Urothelium cell line (cell line): ENCODE measurements around the gene PINLYP.
"Not testable (repeated sequence)": the region's sequence is repeated elsewhere in the genome, so short reads cannot be mapped to it uniquely, and the experiment has no call there.

ENCODE experiments used
- DNase-seq: peaks from one replicate; pipeline ENCODE4 v3.0.0; 2011; ENCODE audit warnings: low spot score, mixed read lengths
- FAIRE-seq: peaks from 2 replicates; lab custom pipeline; 2011; peaks lifted over from hg19 to GRCh38; lab: Jason Lieb, UNC

Gene PINLYP

DNA sequence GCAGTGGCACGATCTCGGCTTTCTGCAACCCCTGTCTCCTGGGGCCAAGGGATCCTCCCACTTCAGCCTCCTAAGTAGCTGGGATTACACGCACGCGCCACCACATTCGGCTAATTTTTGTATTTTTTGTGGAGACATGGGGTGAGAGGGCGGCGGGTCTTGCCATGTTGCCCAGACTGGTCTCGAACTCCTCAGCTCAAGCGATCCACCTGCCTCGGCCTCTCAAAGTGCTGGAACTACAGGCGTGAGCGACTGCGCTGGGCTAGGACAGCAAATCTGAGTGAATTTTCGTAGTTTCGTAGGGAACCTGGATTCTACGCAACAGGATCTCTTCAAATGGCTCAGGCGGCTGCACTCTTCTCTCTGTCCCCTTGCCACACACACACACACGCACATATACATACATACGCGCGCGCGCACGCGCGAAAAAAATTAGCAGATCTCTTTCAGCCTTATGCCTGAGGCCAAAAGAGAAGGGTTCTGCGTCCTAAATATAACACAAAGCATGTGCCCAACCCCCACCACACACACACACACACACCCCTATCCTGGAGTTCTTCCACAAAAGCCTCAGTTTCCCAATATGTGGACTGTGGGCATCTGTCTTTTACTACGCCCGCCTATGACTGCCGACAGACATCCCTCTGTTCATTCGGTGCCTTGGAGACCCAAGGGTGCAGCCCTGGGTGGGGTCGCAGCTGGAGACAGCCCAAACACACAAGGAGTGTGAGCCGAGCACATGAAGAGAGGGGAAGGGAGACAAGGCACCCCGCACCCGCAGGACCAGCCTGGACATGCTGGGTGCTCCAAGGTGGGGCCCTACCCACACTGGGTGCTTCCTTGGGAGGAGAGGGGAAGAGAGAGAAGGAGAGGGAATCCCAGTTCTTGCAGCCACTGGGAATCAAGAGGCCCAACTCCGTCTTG, 616 bp downstream of the PINLYP start:
- FAIRE-seq: no peak
- DNase-seq: no peak

DNA sequence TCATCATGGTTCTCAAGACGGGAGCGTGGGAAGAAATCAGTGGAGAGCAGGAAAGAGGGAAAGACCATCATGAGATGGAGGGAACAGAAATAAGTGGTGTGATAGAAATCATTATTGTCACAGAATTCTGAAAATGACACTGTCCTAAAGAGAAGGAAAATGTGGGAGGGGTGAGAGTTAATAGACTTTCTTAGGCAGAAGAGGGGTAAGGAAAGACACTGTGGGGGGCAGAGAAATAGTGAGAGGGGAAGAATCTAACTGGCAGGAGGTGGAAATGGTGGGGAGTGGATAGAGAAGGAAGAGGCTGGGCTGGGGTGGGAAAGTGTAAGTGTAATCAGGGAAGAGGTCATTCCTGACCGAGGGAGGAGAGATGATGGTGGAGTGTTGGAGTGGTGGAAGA, 3.2 kb downstream of the PINLYP start:
- DNase-seq (no peak), FAIRE-seq (no peak)

DNA sequence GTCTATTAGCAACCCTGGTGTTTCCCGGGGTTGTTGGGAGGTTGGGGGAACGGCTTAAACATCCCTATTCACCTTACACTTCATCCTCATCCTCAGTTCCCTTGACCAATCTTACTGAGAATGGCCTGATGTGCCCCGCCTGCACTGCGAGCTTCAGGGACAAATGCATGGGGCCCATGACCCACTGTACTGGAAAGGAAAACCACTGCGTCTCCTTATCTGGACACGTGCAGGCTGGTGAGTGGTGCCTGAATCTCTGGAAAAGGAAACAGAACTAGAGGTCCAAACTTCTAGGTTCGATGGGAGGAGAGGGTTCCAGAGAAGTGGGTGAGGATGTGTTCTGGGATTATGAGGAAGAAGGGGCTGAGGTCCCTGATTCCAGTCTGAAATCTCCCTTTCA, 5.9 kb downstream of the PINLYP start:
- FAIRE-seq (no peak), DNase-seq (no peak)

DNA sequence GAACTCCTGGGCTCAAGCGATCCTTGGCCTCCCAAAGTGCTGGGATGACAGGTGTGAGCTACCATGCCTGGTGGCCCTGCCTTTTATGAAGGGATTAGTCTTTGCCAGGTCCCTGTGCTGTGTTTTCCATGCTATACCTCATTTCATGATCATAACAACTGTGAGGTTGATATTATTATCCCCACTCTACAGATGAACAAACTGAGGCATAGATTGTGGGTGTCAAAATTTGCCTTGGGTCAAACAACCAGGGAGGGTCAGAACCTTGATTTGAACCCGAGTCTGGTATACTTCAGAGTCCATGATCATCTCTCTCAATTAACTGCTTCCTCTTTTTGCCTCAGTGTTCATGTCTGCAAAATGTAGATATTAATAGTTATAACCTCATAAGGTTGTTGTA, 6.9 kb downstream of the PINLYP start:
- FAIRE-seq (no peak), DNase-seq (no peak)

DNA sequence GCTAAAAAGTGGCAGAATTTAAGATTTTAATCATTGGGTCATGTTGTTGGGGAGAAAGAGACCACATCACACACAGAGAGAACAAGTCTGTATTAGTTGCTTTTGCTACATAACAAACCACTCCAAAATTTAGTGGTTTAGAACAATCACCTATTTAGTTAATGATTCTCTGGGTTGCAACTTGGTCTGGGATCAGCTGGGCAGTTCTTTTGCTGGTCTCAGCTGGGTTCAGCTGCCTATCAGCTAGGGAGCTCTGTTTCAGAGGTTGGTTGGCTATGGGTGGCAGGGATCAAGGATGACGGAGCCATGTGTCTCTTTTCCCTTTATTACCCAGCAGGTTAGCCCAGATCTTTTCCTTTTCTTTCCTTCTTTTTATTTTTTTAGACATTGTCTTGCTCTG, 8.9 kb downstream of the PINLYP start:
- no peak for FAIRE-seq
- no peak for DNase-seq

DNA sequence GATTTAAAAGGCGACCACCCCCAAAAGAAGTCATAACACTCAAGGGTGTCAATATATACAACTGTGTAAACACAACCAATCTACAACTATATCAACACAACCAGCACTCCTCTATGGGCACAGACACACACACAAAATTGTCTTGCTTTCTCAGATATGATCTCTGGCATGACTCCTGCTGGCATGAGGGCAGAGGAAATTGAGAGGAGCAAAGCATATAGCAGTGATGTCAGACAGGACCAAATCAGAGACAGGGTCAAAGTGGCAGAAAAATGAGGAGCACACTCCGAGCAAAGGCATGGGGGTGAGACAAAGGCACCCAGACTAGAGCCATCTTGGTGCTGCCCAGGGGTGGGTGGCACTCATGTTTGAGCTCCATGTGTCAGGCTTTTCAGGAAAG, 10.7 kb downstream of the PINLYP start:
- no peak for FAIRE-seq

DNA sequence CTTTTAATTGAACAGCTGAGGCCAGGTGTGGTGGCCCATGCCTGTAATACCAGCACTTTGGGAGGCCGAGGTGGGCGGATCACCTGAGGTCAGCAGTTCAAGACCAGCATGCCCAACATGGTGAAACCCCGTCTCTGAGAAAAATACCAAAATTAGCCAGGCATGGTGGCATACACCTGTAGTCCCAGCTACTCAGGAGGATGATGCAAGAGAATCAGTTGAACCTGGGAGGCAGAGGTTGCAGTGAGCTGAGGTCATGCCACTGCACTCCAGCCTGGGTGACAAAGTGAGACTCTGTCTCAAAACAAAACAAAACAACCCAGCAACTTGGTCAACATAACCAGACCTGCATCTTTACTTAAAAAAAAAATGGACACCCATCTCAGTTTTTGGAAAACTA, 11.4 kb downstream of the PINLYP start:
- DNase-seq, FAIRE-seq: not testable (repeated sequence)

More for the DNA sequence above, 10.7 kb downstream of the PINLYP start:
- DNase-seq: no peak

DNA sequence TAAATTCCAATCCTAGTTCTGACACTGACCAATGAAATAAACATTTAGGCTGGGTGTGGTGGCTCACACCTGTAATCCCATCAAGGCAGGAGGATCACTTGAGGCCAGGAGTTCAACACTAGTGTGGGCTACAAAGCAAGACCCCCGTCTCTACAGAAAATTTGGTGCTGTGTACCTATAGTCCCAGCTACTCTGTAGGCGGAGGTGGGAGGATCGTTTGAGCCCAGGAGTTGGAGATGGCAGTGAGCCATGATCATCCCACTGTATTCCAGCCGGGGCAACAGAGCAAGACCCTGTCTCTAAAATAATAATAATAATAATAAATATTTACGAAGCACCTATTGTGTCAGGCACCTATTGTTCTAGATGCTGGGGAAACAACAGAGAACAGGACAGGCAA, 13.7 kb downstream of the PINLYP start:
- FAIRE-seq (no peak), DNase-seq (no peak)

DNA sequence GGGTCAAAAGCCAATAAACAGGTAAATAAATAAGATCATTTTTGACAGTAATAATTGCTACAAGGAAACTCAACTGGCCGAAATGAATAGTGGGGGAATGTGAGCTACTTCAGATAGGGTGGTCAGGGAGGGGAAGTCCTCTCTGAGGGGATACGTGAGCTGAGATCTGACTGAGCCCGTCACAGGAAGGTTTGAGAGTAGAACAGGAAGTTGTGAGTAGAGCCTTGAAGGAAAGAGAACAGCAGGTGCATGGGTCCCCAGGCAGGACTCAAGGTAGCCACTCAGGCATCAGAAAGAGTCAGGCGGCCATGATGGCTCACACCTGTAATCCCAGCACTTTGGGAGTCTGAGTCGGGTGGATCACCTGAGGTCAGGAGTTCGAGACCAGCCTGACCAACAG, 14.1 kb downstream of the PINLYP start:
- FAIRE-seq: no peak
- no peak for DNase-seq

DNA sequence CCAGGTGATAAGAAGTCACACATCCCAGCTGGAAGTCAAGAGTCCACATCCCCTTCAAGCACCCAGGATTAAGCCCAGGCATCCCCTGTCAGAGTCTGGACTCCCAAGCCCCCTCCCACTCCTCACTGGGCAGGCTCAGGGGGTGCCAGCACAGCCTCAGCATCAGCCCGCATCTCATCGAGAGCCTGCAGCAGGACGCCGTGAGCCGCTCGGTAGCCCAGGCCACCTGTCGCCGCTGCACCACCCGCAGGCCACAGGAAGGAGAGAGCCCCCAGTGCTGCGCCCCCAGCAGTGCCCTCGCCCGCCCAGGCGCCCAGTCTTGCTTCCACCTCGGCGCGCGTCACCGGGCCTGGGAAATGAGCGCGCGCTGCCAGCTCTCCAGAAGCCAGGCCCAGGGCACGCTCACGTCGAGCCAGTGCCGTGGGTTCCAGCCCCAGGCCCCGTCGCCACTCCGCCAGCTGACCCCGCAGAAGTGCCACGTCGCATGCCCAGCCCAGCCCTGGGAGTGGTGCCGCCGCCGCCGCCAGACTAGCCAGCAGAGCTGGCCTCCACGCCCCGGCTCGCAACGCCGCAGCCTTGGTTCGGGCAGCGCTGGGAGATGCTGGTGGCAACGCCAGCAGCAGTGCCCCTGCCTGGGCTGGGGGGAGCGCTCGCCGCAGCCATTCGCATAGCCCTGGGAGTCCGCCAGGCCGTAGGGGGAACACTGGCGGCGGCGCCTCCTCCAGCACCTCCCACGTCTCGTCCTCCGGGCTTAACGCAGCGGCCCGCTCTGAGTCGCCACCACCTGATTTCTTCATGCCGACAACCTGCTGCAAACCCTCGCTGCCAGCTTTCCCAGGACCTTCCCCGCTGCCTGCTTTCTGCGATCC, 16.5 kb downstream of the PINLYP start:
- FAIRE-seq: no peak
- DNase-seq: no peak

DNA sequence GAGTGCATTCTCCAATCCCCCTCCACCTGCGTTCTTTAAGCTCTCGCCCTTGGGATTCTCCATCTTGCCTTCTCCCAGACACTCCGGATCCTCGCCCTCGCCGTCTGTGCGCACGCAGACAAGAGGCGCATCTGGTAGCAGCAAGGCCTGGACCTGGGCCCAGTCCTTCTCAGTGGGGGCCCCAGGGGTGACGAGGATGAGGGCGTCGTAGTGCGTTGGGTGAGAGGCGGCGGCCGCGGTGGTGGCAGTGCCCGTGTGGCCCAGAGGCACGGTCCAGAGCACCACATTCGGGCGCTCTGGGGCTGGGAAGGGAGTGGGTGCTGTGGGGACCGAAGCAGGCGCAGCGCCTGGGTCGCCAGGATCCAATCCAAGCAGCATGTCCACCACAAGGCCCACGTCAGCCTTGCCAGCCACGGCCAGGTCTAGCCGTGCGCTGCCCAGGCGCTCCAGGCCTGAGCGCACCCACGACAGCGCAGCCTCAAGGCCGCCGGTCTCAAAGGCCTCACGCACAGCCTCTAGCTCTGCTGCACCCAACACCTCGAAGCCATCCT, 17.3 kb downstream of the PINLYP start:
- DNase-seq: no peak
- no peak for FAIRE-seq

DNA sequence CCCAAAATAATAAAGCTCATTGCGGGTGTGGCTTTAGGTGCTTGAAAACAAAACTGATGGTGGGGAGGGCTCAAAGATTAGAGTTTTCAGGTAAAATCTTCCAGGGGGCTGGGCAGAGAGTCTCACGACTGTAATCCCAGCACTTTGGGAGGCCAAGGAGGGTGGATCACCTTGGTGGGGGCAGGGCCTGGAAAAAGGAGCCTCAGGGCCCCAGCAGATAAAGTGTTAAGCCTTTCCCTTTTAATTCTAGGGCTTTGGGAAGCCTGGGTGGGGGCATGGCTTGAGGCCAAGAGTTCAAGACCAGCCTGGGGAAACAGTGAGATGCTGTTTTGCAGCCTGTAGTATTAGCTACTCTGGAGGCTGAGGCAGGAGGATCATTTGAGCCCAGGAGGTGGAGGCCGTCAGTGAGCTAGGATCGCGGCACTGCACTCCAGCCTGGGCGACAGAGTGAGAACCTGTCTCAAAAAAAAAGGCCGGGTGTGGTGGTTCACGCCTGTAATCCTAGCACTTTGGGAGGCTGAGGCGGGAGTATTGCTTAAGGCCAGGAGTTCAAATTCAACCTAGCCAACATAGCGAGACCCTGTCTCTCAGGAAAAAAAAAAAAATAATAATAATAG, 18.6 kb downstream of the PINLYP start:
- FAIRE-seq: no peak

DNA sequence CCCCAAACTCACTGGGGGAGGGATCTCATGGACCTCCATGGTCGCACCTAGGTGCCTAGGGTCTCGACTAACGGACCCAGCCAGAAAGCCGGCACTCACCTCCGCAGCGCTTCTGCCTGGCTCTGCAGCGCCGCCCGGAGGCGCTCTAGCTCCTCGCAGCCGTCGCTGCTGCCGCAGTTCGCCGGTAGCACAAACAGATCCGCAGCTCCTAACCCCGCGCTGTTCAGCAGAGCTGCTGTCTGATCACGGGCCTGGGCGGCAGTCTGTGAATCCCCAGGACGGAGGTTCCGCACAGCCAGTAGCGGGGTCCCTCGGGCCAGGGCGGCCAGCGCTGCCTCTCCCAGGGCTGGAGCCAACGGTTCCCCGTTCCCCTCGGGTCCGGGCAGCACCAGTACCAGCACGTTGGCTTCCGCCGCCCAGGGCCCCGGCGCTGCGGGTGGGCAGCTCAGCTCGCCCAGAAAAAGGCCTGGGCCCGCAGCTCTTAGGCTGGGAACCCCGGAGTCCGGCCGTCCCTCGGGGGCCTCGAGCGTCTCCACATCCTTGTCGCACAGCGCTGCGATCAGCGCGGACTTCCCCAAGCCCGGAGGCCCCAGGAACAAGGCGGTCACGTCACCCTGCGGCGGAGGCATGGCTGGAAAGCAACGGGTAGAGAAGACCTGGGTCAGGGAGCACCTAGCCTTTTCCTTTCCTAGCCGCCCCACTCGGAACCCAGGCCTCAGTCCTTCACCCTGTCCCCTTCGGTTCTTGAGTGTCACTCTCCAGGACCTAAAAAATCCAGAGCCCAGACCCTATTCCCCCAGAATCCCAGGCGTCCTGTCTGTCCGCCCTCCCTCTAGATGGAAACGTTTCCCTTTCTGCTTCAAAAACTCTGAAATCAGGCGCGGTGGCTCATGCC, 19.4 kb downstream of the PINLYP start:
- FAIRE-seq (no peak), DNase-seq (peak; percentile 56)

More for the DNA sequence above, 18.6 kb downstream of the PINLYP start:
- DNase-seq: no peak

DNA sequence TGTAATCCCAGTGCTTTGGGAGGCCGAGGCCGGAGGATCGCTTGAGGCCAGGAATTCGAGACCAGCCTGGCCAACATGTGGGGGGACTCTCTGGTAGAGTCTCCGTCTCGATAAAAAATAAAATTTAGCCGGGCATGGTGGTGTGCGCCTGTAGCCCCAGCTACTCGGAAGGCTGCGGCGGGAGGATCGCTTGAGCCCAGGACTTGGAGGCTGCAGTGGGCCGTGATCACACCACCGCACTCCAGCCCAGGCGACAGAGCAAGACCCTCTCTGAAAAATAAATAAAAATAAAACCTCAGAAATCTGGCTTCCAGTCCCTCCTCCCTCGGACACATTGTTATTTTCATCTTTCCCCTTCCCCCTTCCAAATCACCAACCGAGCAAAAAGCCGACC, 20.0 kb downstream of the PINLYP start:
- DNase-seq (no peak), FAIRE-seq (no peak)

DNA sequence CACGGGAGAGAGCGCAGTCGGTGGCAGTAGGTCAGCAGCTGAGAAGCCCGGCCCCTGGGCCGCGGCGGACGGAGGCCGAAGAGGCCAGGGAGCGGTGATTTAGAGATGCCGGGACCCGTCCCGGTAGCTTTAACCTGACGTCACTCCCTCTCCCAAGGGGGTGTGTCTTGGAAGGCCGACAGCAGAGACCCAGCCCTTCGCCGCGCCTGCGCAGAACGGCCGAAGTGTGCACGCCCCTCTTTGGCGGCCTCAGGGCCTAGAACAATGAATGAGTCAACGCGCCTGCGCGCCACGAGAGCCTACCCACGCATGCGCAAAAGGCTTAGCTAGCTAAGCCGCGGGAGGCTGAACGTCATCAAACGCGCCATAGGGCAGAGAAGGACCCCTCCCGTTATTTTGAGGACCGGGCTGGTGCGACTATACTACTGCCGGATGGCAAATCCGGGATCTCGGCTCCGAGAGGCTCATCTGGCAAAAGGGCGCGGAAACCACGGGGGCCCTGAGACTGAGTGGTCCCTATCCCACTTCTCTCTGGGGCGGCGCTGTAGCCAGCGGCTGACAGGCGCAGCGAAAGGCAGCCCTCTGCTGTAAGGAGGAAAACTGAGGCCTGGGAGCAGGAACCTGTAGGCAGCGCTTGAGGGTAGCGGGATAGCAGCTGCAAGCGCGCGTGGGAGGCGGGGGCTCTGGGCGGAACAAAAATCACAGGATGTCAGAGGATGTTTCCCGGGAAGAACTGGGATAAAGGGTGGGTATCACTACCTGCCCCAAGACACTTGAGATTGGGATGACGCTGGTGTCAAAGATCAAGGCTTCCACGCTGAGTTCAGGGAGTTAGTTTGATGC, 20.6 kb downstream of the PINLYP start, which contains the start of the genes IRGQ and ZNF576:
Gene IRGQ (minus strand): TSS at position 136 of the 843 bp plus-strand sequence. CDS start 796 bp downstream, outside the sequence.
Gene ZNF576 (plus strand): TSS at position 597 of the 843 bp plus-strand sequence. CDS start 514 bp downstream, outside the sequence.
- FAIRE-seq (peak; percentile 89), DNase-seq (peak; percentile 99)

DNA sequence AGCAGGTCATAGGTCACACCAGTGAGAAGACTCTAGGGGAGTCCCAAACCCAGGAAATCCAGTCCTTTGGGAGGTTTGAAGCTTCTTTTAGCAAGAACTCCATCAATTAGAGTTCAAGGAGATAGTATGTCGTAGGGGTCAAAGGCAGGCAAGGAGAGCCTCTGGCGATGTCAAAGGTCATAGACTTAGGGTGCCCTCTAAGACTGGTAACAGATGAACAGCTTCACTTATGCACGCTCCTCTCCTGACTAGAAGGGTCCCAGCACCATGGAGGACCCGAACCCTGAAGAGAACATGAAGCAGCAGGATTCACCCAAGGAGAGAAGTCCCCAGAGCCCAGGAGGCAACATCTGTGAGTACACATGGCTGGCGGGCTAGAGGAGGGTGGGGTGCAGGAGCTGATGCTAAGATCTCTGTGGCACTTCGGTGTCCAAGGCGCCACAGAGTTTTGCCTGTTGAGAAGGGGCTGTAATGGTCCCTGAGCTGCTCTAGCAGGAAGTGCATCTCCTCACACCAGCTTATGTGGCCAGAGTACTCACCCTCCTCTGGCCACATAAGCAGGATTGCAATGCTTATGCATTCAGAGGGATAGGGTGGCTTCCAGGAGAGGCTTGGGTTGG, 21.4 kb downstream of the PINLYP start:
- FAIRE-seq: no peak
- no peak for DNase-seq

DNA sequence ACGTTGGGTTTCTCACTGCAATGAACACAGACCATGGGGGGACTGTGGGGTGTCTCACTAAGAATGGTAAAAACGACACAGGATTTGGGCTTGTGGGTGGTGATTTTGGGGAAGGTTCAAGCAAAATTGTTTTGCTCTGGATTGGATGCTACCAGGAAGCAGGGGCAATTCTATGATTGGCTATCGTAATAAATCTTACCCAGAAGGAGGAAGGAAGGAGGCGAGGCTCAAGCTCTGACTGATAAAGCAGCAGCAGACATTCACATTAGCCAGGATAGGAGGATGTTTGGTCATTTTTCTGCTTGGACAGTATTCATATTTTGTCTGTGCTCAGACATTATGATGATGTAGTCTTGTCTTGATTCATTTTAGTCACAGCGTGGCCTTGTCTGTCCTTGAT, 22.3 kb downstream of the PINLYP start:
- DNase-seq: no peak
- FAIRE-seq: no peak

DNA sequence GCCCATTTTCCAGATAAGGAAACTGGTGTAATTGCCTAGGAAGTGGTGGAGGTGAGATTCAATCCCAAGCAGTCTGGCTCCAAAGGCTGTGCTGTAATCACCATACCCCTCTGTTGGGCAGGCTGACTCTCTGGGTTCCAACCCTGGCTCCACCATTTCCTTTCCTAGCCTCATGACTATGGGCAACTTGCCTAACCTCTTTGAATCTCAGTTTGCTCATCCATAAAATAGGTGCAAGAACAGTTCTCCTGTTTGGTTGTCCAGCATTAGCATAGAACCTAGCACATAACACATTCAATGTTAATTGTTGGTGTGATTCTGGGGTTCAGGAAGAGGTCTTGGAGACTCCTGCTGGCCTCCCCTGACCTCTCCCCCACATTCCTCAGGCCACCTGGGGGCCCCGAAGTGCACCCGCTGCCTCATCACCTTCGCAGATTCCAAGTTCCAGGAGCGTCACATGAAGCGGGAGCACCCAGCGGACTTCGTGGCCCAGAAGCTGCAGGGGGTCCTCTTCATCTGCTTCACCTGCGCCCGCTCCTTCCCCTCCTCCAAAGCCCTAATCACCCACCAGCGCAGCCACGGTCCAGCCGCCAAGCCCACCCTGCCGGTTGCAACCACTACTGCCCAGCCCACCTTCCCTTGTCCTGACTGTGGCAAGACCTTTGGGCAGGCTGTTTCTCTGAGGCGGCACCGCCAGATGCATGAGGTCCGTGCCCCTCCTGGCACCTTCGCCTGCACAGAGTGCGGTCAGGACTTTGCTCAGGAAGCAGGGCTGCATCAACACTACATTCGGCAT, 23.0 kb downstream of the PINLYP start:
- DNase-seq (no peak), FAIRE-seq (no peak)
